NCI-H2196 (cell line): ENCODE measurements around the gene PROX2.
A peak's percentile ranks its signal among the peaks of the same experiment; 100 is the strongest.

Experiments
- DNase-seq: peaks from one replicate; lab custom pipeline; 2025; ENCODE audit not compliant: unreplicated experiment; lab: John Stamatoyannopoulos, UW

PROX2 gene

GRCh38 chr14:74875941-74876913 lies at the start of gene PROX2:
Gene PROX2, minus strand, starts transcription at chr14:74876145. Its CDS starts 12,311 bp downstream, at chr14:74863834.
- DNase-seq, result no peak

- no peak for DNase-seq
Observed at GRCh38 chr14:74924061-74924460, 48.1 kb upstream of the PROX2 start.

- DNase-seq, result peak; percentile 65
Observed at GRCh38 chr14:74922752-74923401, 46.9 kb upstream of the PROX2 start, which contains the start of gene RPS6KL1. Gene RPS6KL1, minus strand, starts transcription at chr14:74923260. Its CDS starts 1,719 bp downstream, at chr14:74921541.

- no peak for DNase-seq
Observed at GRCh38 chr14:74921987-74922751, 46.2 kb upstream of the PROX2 start.

- DNase-seq, result no peak
Observed at GRCh38 chr14:74921053-74921620, 45.2 kb upstream of the PROX2 start.

GRCh38 chr14:74920281-74920680 lies 44.3 kb upstream of the PROX2 start:
- no peak for DNase-seq

- DNase-seq, result no peak
Observed at GRCh38 chr14:74919421-74920165, 43.6 kb upstream of the PROX2 start.

GRCh38 chr14:74918380-74918779 lies 42.4 kb upstream of the PROX2 start:
- DNase-seq, result no peak

GRCh38 chr14:74917646-74918081 lies 41.7 kb upstream of the PROX2 start:
- DNase-seq, result no peak

- no peak for DNase-seq
Observed at GRCh38 chr14:74917178-74917543, 41.2 kb upstream of the PROX2 start.

- DNase-seq, result no peak
Observed at GRCh38 chr14:74915826-74916225, 39.9 kb upstream of the PROX2 start.

- no peak for DNase-seq
Observed at GRCh38 chr14:74915426-74915825, 39.5 kb upstream of the PROX2 start.

- peak; percentile 64 for DNase-seq
Observed at GRCh38 chr14:74913986-74914573, 38.1 kb upstream of the PROX2 start.

GRCh38 chr14:74913393-74913910 lies 37.5 kb upstream of the PROX2 start:
- DNase-seq, result no peak

- DNase-seq, result no peak
Observed at GRCh38 chr14:74912801-74913200, 36.9 kb upstream of the PROX2 start.

GRCh38 chr14:74912111-74912510 lies 36.2 kb upstream of the PROX2 start:
- DNase-seq, result no peak

GRCh38 chr14:74911704-74912103 lies 35.8 kb upstream of the PROX2 start:
- DNase-seq, result no peak

- no peak for DNase-seq
Observed at GRCh38 chr14:74911221-74911620, 35.3 kb upstream of the PROX2 start.

GRCh38 chr14:74910556-74910955 lies 34.6 kb upstream of the PROX2 start:
- no peak for DNase-seq

GRCh38 chr14:74909911-74910310 lies 34.0 kb upstream of the PROX2 start:
- DNase-seq, result no peak
